HL-60 (cell line): ENCODE results near the gene UBALD1.

Experiments used
- DNase-seq, 2 experiments: peaks; one replicate each; pipeline ENCODE4 v3.0.0-alpha.2; 2010 to 2020; ENCODE audit warnings: low read depth in 1 of 2, low spot score in 1 of 2
- H3K27ac ChIP-seq: fragments of 250-450 bp; sonication (Bioruptor Pico); replicated peaks from 2 replicates; pipeline ENCODE4 v1.5.1; 2020; ENCODE audit warnings: mild to moderate bottlenecking, moderate library complexity
- H3K27me3 ChIP-seq: fragments of 250-450 bp; sonication (Bioruptor Pico); 2 replicates; pipeline ENCODE4 v1.5.1; 2021; ENCODE audit warnings: mild to moderate bottlenecking, moderate library complexity; ENCODE audit not compliant: insufficient read depth, poor library complexity, severe bottlenecking
- H3K4me3 ChIP-seq: replicated peaks from 2 replicates; pipeline ENCODE4 v1.5.1; 2011; ENCODE audit warnings: mild to moderate bottlenecking, control low read depth, low read length; ENCODE audit not compliant: insufficient read depth
- CTCF ChIP-seq: IDR thresholded peaks from one replicate; pipeline ENCODE4 v1.5.1; 2011; ENCODE audit warnings: low read length, control low read depth, inconsistent platforms; ENCODE audit not compliant: insufficient read depth
- GABPA ChIP-seq: IDR thresholded peaks from 2 replicates; pipeline ENCODE4 v1.6.1; 2012; ENCODE audit warnings: low read depth
- POLR2AphosphoS5 ChIP-seq: IDR thresholded peaks from 2 replicates; pipeline ENCODE4 v1.6.1; 2012; ENCODE audit warnings: low read depth
- REST ChIP-seq: IDR thresholded peaks from 2 replicates; pipeline ENCODE4 v1.6.1; 2012; ENCODE audit warnings: low read depth; ENCODE audit not compliant: insufficient replicate concordance
- SPI1 ChIP-seq: IDR thresholded peaks from 2 replicates; pipeline ENCODE4 v1.6.1; 2012; ENCODE audit warnings: low read depth, mild to moderate bottlenecking, borderline replicate concordance

UBALD1 gene

GRCh38 chr16:4626396-4626795 is 11.7 kb upstream of the UBALD1 start:
- TF ChIP-seq POLR2AphosphoS5 (no peak), REST (no peak), SPI1 (no peak), GABPA (no peak), CTCF (no peak)
- no peaks in the 10 kb centered on the region for H3K27me3 ChIP-seq
- no peak overlapping the region for H3K27ac ChIP-seq
- H3K4me3 ChIP-seq, result peak overlapping the region; percentile 94; the same call in 1 of the 2 replicates
- no peak for DNase-seq

- peak in 1 of 2 experiments; percentile 37 for DNase-seq
- TF ChIP-seq POLR2AphosphoS5 (no peak), SPI1 (peak; percentile 82), GABPA (no peak), REST (no peak)
- Histone ChIP-seq H3K27ac (peak overlapping the region; percentile 99), H3K4me3 (peak overlapping the region; percentile 94), H3K27me3 (no peaks in the 10 kb centered on the region)
These were observed 11.0 kb upstream of the UBALD1 start for GRCh38 chr16:4625560-4626159.

- H3K27ac ChIP-seq, result peak overlapping the region; percentile 99
- DNase-seq, result peak in 1 of 2 experiments; percentile 55
- TF ChIP-seq REST (no peak), CTCF (no peak), GABPA (no peak), SPI1 (no peak), POLR2AphosphoS5 (no peak; the same call in 1 of the 2 replicates)
- no peaks in the 10 kb centered on the region for H3K27me3 ChIP-seq
- H3K4me3 ChIP-seq, result peak overlapping the region; percentile 94
These were observed 10.3 kb upstream of the UBALD1 start for GRCh38 chr16:4624827-4625559.
